ENCODE data around the gene ZNF236.

DNA sequence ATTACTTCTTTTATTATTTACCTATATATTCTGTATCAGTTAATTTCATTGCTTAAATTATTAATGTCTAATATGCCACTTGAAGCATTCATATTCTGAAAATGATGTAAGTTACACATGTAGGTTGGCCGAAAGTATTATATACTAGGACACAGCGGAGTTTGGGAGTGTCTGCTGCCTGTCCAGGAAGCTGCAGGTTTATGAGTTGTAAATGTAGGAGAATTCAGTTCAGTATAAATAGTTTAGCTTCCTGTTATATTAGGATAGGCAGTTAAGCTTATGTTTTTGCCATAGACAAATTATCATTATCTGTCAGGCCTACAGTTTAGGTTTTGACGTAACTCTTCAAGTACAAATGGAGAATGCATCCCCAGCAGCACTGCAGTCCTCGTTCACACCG is 18.9 kb upstream of the ZNF236 start:
- TF ChIP-seq, protein P1, sequence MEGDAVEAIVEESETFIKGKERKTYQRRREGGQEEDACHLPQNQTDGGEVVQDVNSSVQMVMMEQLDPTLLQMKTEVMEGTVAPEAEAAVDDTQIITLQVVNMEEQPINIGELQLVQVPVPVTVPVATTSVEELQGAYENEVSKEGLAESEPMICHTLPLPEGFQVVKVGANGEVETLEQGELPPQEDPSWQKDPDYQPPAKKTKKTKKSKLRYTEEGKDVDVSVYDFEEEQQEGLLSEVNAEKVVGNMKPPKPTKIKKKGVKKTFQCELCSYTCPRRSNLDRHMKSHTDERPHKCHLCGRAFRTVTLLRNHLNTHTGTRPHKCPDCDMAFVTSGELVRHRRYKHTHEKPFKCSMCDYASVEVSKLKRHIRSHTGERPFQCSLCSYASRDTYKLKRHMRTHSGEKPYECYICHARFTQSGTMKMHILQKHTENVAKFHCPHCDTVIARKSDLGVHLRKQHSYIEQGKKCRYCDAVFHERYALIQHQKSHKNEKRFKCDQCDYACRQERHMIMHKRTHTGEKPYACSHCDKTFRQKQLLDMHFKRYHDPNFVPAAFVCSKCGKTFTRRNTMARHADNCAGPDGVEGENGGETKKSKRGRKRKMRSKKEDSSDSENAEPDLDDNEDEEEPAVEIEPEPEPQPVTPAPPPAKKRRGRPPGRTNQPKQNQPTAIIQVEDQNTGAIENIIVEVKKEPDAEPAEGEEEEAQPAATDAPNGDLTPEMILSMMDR (IDR thresholded peaks at IDR 0.05; ENCODE audit: poor library complexity, severe bottlenecking), result no peak
- TF ChIP-seq EP300 (conservative IDR thresholded peaks at IDR 0.05; ENCODE audit: poor library complexity, severe bottlenecking), result no peak
- TF ChIP-seq POLR2AphosphoS5 (IDR thresholded peaks at IDR 0.05), result no peak
- TF ChIP-seq, protein P2, sequence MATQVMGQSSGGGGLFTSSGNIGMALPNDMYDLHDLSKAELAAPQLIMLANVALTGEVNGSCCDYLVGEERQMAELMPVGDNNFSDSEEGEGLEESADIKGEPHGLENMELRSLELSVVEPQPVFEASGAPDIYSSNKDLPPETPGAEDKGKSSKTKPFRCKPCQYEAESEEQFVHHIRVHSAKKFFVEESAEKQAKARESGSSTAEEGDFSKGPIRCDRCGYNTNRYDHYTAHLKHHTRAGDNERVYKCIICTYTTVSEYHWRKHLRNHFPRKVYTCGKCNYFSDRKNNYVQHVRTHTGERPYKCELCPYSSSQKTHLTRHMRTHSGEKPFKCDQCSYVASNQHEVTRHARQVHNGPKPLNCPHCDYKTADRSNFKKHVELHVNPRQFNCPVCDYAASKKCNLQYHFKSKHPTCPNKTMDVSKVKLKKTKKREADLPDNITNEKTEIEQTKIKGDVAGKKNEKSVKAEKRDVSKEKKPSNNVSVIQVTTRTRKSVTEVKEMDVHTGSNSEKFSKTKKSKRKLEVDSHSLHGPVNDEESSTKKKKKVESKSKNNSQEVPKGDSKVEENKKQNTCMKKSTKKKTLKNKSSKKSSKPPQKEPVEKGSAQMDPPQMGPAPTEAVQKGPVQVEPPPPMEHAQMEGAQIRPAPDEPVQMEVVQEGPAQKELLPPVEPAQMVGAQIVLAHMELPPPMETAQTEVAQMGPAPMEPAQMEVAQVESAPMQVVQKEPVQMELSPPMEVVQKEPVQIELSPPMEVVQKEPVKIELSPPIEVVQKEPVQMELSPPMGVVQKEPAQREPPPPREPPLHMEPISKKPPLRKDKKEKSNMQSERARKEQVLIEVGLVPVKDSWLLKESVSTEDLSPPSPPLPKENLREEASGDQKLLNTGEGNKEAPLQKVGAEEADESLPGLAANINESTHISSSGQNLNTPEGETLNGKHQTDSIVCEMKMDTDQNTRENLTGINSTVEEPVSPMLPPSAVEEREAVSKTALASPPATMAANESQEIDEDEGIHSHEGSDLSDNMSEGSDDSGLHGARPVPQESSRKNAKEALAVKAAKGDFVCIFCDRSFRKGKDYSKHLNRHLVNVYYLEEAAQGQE (IDR thresholded peaks at IDR 0.05; ENCODE audit: borderline replicate concordance), result no peak
- no peak for TF ChIP-seq EZH2 (IDR thresholded peaks at IDR 0.05; ENCODE audit: borderline replicate concordance, insufficient read depth, low read length, poor library complexity, severe bottlenecking)
- no peak for TF ChIP-seq SMC3 (conservative IDR thresholded peaks at IDR 0.05; ENCODE audit: poor library complexity)

All from neural cell (in vitro differentiated cells).